GM19351 (cell line): Measurements from ENCODE around the gene ATF6.
"Not testable (repeated sequence)": the region's sequence is repeated elsewhere in the genome, so short reads cannot be mapped to it uniquely, and the experiment has no call there.

ENCODE experiments used
- ATAC-seq: cut with Tn5 transposase; IDR thresholded peaks from one replicate; pipeline ENCODE4 v1.9.1; 2021; ENCODE audit warnings: mild to moderate bottlenecking, moderate library complexity; ENCODE audit not compliant: unreplicated experiment

Gene ATF6

DNA sequence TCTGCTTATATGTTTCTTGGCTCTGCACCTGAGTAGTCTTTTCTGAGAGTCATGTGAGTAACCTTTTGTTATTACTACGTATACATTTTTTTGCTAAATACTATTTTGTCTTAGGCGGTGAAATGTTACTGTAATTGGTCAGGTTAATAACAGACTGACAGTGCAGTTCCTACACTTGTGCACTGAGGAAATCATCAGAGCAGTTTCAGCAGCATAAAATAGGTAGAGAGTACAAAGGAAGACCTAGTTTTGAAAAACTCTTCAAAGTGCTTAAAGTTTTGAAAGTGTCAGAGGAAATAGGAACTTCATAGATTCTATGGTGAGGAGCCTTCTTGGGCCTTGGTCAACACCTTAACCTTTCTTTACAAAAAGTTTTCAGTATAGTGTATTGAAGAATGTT, 11.1 kb downstream of the ATF6 start:
- ATAC-seq, result no peak

DNA sequence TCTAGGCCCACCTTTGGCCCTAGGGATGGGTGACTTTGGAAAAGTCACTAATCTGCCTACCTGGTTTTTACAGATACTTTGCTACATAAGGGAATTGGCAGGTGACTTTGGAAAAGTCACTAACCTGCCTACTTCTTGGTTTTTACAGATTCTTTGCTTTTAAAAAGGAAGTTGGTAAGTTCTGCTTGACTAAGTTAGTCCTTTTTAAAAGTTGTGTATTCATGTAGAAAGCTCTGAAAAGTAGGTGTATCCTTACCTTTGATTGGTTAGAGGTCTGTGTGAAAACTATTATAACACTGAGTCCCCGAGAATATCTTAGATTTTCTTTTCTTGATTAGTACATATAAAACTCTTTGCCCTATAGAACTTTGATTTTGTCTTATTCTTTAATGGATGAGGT, 12.4 kb downstream of the ATF6 start:
- no peak for ATAC-seq

DNA sequence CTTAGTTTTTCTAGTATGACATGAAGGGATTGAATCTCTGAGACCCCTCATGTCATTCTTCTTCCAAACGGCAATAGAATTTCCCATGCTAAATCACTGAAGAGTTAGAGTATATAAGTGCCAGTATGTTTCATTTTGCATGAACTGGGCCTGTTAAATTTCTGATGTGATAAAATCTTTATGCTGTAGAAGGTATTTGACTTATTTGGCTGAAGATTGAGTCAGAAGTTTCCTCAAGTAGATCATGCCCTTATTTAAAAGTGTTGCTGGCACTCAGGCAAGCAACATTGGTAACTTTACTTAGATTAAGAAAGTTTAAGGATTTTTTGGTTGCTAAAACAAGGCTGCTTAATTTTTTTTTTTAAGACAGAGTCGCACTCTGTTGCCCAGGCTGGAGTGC, 13.3 kb downstream of the ATF6 start:
- no peak for ATAC-seq

DNA sequence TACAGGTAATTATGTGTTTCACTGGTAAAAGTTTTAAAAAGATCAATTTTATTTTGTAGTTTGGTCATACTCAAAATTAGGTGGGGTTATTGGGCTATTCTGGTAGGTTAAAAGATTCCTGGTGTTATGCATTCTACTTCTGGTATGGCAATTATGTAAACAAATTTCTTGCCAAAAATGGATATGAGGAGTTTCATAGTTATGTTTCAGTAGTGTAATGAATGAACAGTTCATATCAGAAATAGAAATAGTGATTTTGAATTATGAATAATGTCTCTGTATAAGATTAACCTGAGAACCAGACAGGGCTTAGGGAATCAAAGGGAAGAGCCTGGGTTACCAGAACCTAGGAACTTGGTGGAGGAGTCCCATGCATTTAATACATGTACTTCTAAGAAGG, 15.9 kb downstream of the ATF6 start:
- ATAC-seq, result peak; percentile 63

DNA sequence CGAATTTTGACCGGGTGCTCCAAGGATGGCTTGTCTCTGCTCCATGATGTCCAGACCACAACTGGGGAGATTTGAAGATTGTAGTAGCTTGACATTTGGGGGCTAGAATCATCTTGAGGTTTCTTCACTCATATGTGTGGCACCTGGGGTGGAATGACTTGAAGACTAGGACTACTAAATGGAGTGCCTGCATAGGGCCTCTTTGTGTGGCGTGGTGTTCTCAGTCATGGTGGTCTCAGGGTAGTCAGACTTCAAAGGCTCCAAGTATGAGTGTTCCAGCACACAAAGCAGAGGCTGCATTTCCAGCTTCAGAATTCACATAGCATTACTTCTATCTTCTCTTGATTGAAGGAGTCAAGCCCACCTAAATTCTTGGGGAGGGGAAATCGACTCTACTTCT, 16.8 kb downstream of the ATF6 start:
- no peak for ATAC-seq

DNA sequence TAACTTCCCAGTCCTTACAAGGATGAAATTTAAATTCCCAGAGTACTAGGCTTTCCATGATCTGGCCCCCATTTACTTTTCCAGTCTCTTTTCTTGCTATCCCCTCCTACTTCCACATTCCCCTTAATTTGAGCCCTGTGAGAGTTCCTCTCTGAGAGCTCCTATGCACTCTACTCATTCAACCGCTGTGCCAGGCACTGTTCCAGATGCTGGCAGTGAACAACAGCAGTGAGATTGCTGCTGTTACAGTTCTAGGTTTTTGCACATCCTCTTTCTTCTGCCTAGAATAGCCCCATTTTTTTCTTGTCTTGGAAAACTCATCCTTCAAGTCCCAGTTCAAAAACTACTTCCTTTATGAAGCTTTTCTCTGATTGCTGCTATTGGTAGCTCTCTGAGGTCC, 18.8 kb downstream of the ATF6 start:
- ATAC-seq, result no peak

DNA sequence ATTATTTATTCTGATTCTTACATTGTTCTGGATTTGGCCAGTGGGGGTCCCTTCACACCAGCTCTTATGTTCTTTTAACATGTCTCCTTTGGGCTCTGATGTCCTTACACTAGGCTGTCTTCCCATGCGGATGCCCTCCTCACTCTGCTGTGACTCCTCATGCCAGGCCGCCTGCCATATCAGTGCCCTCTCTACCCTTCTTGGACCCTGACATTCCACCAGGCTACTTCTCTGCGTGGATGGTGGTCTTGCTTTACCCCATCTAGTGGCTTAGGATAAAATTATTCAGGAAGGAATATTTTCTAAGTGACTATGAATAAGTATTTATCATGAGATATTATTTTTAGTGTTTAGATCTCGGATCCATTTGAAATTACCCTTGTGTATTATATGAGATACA, 21.2 kb downstream of the ATF6 start:
- ATAC-seq, result no peak

DNA sequence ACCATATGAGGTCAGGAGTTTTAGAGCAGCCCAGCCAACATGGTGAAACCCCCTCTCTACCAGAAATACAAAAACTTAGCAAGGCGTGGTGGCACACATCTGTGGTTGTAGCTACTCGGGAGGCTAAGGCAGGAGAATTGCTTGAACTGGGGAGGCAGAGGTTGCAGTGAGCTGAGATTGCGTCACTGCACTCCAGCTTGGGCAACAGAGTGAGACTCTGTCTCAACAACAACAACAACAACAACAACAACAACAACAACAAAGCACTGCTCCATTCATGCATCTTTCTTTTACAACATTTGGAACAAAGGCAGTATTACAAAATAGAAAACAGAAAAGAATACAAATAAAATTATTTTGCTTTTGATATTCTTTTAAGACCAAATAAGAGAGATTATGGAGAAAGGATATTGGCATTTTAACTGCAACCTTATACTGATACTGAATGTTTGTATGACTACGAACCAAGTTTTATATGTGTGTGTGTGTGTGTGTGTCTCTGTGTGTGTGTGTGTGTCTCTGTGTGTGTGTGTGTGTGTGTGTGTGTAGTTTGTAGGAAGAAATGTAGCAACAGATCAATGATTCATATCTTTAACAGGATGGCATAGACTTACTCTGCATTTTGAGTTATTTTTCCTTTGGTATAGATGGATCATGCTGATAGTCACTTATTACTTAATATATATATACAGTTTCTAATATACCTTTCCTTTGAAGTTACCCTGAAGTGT, 24.6 kb downstream of the ATF6 start:
- no peak for ATAC-seq

DNA sequence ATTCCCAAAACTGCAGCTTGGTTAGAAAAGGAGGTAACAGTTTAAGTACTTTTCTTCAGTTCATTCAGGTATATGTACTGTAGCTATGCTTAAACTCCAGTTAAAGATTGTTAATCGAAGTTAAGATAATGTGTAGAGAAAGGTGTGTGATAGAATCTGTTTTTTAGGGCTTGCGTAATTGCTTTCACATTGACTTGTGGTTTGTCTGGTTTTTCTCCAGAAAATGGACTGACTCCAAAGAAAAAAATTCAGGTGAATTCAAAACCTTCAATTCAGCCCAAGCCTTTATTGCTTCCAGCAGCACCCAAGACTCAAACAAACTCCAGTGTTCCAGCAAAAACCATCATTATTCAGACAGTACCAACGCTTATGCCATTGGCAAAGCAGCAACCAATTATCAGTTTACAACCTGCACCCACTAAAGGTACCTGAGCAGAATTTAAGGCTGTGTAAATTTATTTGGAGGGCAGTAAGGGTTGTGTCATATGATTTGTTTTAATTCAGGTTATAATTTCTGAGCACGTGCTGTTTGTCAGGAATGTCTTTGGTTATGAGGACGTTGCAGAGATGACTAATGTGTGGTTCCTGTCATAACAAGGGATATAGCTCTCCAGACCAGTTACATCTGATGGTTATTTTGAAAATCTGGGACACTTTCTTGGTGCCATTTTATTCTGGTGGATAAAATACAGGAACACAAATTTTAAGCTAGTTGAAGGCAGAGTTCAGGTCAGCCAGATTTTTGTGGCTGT, 26.0 kb downstream of the ATF6 start:
- ATAC-seq, result no peak

DNA sequence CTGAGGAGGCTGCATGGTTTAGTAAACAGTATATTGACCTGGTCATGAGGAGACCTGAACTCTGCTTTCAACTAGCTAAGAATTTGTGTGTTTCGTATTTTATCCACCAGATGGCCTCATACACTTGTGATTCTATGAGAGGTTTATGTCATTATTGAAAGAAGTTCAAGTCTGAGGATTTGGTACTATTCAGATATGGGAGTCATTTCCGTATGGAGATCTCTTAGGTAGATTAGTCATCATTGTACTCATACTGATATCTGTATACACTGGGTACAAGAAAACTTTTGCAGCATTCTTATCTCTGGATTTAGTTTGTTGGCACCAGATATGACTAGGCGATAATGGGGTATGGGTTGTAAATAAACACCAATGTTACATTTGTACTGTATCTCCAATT, 26.6 kb downstream of the ATF6 start:
- peak; percentile 86 for ATAC-seq

DNA sequence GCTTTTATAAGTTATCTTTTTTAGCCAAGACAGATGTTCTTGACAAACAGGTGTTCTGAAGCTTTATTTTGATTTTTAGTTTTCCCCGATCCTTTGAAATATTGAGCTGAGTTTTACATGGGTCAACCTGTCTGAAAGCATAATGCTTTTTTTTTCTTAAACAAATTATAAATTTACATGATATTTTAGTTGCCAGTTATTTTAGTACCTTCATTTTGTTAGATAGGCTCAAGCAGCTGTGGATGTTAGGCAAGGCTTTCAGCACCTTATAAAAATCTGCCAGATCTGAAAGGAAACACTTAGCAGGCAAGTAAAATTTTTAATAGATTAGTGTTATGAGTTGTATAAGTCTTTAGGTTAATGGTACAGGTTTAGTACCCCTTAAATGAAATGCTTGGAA, 33.7 kb downstream of the ATF6 start:
- no peak for ATAC-seq

DNA sequence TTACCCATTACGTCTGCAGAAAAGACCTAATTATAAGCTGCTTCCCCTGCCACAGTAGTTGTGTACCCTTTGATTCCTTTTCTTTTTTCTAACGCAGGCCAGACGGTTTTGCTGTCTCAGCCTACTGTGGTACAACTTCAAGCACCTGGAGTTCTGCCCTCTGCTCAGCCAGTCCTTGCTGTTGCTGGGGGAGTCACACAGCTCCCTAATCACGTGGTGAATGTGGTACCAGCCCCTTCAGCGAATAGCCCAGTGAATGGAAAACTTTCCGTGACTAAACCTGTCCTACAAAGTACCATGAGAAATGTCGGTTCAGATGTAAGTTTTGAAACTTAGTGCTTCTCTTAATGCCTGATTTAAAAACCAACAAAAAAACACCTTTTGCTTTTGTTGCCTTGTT, 35.8 kb downstream of the ATF6 start:
- ATAC-seq, result no peak

DNA sequence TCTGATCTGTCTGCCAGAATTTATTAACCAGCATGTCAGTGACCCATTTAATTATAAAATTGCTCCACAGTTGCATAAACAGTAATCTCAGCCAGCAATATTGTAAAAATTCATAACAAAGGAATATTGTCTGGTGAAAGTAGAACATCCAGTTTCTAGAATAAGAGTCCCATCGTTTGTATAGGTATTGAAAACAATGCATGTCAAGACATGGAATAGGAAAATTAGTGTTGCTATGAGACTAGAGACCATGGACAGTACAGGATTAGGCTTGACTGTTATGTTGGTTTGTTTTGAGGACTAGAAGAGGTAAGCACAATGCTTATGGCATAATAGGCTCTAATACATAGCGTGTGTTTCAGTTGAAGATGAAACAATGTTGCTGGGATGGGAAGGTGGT, 37.1 kb downstream of the ATF6 start:
- no peak for ATAC-seq

DNA sequence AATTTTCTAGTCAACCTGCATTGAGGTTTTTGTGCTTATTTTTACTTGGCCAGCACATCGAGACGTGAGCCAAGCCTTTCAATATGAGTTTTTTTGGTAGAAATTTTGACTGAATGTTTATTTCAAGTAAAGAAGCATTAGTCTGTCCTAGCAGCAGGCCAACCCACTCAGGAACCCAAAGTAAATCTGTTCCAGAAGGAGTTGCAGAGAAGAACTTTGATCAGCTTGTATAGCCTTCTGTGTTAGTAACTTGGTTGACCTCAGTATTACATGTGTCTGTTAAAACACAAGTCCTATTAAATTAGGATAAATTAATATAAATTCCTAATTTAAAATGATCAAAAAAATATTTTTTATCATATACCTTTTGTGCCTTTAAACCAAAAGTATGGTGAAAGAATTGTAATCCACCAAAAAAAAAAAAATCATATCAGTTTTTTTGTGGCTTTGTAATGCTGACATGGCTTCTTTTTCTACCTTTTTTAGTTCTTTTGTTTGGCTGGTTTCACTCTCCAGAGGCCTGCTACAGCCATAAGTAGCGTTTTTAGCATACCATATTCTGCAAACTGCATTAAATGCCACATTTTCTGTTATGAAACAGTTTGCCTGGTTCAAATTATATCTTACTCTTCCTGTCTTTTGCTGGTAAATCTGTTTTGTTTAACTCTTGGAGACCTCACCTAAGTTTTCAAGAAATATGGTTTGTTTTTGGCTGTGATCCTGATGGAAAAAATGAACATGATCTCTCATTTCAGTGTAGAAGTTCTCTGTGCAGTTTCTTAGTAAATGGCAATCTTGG, 39.5 kb downstream of the ATF6 start:
- ATAC-seq, result no peak

DNA sequence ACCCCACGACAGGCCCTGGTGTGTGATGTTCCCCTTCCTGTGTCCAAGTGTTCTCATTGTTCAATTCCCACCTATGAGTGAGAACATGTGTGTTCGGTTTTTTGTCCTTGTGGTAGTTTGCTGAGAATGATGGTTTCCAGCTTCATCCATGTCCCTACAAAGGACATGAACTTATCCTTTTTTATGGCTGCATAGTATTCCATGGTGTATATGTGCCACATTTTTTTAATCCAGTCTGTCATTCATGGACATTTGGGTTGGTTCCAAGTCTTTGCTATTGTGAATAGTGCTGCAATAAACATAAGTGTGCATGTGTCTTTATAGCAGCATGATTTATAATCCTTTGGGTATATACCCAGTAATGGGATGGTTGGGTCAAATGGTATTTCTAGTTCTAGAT, 43.1 kb downstream of the ATF6 start:
- ATAC-seq, result not testable (repeated sequence)

DNA sequence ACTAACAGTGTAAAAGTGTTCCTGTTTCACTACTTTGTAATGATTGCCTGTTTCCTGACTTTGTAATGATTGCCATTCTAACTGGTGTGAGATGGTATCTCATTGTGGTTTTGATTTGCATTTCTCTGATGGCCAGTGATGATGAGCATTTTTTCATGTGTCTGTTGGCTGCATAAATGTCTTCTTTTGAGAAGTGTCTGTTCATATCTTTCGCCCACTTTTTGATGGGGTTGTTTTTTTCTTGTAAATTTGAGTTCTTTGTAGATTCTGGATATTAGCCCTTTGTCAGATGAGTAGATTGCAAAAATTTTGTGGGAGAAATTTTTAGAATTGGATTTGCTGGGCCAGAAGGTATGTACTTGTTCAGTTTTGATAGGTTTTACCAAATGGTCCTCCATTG, 43.5 kb downstream of the ATF6 start:
- ATAC-seq, result not testable (repeated sequence)

DNA sequence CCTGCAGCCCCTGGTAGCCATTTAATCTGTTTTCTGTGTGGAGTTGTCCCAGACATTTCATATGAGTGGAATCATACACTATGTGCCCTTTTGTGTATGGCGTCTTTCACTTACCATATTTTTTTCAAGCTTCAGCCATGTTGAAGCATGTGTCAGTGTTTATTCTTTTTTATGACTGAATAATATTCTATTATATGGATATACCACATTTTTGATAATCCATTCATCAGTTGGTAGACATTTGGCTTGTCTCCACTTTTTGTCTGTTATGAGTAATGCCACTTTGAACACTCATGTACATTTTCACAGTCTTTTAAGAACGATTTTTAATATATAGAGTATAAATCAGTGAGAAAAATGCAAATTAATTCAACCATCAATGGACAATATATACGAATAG, 44.7 kb downstream of the ATF6 start:
- ATAC-seq, result no peak

DNA sequence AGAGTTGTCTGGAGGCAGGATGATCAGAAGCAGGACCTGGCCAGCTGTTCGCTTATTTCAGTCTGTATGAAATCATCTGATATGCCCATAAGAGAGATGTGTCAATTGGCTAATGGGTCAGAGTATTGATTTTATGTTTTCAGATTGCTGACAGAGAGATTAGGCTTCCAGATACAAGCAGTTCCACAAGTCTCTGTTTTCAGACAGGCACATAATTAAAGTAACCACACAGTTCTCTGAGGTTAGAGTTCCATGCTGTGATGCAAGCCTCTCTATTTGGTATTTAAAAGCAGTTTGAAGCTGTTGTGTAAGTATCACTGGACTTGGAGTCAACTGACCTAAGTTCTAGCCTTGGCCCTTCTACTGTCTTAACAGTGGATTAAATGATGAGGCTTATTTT, 50.1 kb downstream of the ATF6 start:
- no peak for ATAC-seq

DNA sequence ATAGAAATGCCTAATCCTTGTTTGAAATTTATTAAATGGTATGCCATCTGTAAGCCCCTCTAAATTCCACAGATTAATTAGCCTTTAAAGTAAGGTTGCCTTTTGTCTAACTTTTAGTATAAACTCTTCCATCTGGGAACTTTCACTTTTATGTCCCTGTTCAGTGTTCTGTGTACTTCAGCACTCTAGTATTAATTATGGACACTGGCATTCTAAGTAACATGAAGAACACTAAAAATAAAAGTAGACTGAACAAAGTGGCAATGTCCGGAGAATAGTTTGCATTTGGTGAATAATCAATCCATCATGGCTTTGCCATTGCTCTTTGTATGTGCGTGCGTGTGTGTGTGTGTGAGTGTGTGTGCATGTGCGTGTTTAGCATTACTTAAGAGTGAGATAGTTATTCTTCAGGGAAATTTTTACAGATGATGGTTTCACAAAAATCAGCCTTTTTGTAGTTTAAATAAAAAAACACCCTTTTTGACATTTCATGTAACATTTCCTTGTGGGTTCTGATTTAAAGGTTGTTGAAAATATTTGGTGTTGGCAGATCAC, 51.1 kb downstream of the ATF6 start:
- ATAC-seq, result no peak

DNA sequence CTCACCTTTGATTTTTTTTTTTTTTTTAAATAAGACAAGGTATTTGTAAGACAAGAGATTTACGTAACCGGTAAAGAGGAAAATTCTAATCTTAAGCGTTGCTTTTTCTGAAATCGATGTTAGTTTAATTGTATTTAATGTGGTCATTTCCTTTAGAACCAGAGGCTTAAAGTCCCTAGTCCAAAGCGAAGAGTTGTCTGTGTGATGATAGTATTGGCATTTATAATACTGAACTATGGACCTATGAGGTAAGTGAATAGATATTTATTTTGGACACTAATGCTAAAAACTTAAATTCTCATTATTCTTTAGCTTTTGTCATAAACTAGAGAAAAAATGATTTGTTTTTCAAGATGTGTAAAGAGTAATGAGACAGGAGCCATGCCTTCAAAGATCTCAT, 54.8 kb downstream of the ATF6 start:
- ATAC-seq, result no peak

DNA sequence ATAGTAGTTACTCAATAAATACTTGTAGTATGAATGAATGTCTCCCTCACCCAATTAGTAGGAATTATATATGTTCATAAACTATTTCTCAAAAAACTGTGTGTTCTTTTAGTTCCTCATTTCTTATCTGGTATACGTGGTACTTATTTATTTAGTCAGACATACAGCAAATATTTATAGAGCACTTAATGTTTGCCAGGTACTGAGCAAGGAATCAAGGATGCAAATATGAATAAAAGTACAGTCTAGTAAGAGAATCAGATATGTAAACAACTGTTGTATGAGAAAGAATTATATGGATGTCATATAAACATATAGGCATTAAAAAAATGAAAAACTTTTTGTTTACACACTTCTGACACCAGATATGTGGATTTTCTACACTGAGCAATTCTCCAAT, 58.5 kb downstream of the ATF6 start:
- no peak for ATAC-seq

DNA sequence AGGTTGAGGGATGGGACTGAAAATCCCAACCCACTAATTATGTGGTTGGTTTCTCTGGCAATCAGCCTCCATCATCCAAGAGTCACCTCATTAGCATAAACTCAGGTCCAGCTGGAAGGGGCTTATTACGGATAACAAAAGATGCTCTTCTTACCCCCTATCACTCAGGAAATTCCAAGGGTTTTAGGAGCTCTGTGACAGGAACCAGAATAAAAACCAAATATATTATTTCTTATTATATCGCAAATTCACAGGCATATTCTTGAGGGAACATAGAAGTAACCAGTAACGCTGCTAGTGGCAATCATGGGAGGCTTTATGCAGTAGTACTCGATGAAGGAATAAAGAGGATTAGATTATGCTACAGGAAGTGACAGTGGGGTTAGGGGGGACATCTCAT, 59.7 kb downstream of the ATF6 start:
- ATAC-seq, result no peak
